NCI-H1092 (cell line): ENCODE results near the gene UGT1A10.
"Not testable (repeated sequence)": the region's sequence is repeated elsewhere in the genome, so short reads cannot be mapped to it uniquely, and the experiment has no call there.

Experiments
- DNase-seq: peaks from one replicate; lab custom pipeline; 2025; lab: John Stamatoyannopoulos, UW

The UGT1A10 gene

GRCh38 chr2:233636306-233636705, at the start of gene UGT1A10:
Gene UGT1A10, plus strand, starts transcription at chr2:233636448. Its CDS starts 75 bp downstream, at chr2:233636523.
- not testable (repeated sequence) for DNase-seq

- no peak for DNase-seq
These were observed 47.8 kb upstream of the UGT1A10 start for GRCh38 chr2:233588400-233588799.

DNA sequence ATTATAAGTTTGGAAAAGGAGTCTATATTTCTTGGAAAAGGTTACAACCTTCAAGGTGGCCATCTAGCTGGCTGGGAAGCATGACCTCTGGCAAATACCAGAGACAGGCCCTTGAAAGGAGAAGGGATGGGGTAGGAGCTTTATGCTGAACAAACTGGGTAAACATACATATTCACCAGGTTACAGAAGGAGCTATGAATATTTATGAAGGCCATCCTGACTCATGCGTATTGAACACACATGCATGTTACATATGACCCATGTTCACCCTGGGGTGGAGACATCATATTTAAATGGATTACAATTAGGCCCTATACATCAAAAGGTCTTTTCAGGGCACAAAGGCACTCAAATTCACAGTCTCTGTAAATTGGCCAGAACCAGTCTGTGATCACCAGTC, 43.5 kb upstream of the UGT1A10 start:
- not testable (repeated sequence) for DNase-seq

- no peak for DNase-seq
These were observed 43.0 kb upstream of the UGT1A10 start for GRCh38 chr2:233593201-233593600.

- DNase-seq, result no peak
These were observed 38.7 kb upstream of the UGT1A10 start for GRCh38 chr2:233597522-233597921.

GRCh38 chr2:233598952-233599351, 37.3 kb upstream of the UGT1A10 start:
- DNase-seq, result no peak

GRCh38 chr2:233600386-233600785, 35.9 kb upstream of the UGT1A10 start:
- DNase-seq, result no peak

- DNase-seq, result no peak
These were observed 34.2 kb upstream of the UGT1A10 start for GRCh38 chr2:233602076-233602475.

GRCh38 chr2:233603520-233603919, 32.7 kb upstream of the UGT1A10 start:
- no peak for DNase-seq

- DNase-seq, result no peak
These were observed 31.4 kb upstream of the UGT1A10 start for GRCh38 chr2:233604826-233605225.

- no peak for DNase-seq
These were observed 30.6 kb upstream of the UGT1A10 start for GRCh38 chr2:233605680-233606079.

- DNase-seq, result no peak
These were observed 25.0 kb upstream of the UGT1A10 start for GRCh38 chr2:233611284-233611683.

- not testable (repeated sequence) for DNase-seq
These were observed 18.8 kb upstream of the UGT1A10 start, which contains the start of gene UGT1A8 for GRCh38 chr2:233617476-233617875. Gene UGT1A8, plus strand, starts transcription at chr2:233617633. Its CDS starts 75 bp downstream, at chr2:233617708.

- DNase-seq, result no peak
These were observed 16.0 kb upstream of the UGT1A10 start for GRCh38 chr2:233620204-233620603.

DNA sequence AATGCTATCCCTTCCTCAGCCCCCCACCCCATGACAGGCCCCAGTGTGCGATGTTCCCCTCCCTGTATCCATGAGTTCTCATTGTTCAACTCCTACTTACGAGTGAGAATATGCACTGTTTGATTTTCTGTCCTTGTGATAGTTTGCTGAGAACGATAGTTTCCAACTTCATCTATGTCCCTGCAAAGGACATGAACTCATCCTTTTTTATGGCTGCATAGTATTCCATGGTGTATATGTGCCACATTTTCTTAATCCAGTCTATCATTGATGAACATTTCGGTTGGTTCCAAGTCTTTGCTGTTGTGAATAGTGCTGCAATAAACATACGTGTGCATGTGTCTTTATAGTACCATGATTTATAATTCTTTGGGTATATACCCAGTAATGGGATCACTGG, 14.4 kb upstream of the UGT1A10 start:
- not testable (repeated sequence) for DNase-seq

DNA sequence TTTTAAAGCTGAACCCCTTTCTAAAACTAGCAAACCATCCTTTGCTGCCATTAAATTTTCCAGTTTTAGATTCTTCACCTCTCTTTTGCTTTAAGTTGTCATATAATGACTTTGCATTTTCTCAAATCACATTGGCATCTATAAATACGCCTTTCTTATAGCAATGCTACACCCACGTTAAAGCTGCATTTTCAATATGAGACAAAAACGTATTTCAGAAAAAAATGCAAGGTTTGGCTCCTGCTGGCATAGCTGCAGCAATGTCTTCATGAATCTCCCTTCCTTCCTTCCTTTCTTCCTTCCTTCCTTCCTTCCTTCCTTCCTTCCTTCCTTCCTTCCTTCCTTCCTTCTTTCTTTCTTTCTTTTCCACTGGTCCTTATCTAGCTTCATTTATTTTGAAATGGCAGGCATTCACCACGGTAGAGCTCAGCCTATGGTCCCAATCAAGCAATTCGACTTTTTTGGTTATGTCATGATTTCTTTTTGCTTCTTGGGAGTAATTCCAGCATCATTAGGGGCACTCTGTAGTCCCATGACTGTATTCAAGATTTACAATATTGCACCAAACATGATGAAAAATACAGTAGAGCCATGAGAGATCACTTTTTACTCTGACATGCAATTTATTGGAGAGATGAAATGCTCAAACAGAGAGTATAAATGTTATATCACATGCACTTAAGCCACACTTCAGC, 8.8 kb upstream of the UGT1A10 start:
- DNase-seq, result no peak

DNA sequence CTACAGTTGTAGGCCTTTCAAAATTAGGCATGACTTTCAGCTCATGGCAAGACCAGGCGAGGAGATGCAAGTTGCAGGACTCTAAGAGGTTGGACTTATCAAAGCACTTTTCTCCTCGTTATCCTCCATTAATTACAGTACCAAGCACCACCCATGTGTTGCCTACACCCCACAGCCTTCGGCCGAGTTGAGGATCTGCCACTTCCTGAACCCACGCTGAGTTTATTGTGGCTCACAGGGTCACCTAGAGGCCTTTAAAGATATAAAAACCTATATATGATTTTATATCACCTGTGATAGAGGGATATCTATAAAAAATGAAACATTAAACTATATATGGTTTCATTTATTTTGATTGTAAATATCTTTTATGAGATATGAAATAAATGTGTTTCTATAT, 2.6 kb downstream of the UGT1A10 start:
- DNase-seq, result no peak

- no peak for DNase-seq
These were observed 3.6 kb downstream of the UGT1A10 start for GRCh38 chr2:233639860-233640259.

DNA sequence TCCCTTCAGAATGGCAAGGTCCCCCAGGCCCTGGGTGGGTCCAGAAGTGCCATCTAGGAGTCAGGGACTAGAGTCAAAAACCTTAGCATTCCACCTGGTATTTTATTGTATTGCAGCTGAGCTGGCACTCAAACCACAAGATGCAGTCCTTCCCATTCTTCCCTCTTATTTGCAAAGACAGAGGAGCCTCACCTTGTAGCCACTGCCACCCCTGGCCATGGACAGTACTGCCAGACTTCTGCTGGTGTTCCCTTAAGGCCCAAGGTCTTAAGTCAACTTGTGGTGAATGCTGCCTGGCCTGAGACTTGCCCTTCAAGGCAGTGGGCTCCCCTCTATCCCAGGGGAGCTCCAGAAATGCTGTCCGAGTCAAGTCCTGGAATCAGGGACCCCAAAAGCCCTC, 6.9 kb downstream of the UGT1A10 start:
- no peak for DNase-seq

- not testable (repeated sequence) for DNase-seq
These were observed 9.8 kb downstream of the UGT1A10 start for GRCh38 chr2:233646033-233646432.

GRCh38 chr2:233650981-233651380, 14.7 kb downstream of the UGT1A10 start:
- DNase-seq, result no peak

- DNase-seq, result no peak
These were observed 15.2 kb downstream of the UGT1A10 start for GRCh38 chr2:233651430-233651829.

DNA sequence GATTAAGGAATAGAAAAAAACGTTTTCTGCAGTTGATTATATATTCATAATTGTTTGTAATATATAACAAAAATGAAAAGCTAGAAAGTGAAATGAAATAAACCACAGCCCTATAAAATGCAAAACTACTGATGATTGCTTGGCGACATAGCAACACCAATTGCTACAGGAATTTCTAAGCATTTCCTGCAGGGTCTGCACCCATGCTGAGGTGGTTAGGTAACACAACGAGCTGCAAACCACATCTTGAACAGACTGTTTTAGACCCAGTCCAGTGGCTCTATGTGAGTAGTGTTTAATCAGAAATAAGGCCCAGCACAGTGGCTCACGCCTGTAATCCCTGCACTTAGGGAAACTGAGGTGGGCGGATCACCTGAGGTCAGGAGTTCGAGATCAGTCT, 18.3 kb downstream of the UGT1A10 start:
- DNase-seq, result no peak

DNA sequence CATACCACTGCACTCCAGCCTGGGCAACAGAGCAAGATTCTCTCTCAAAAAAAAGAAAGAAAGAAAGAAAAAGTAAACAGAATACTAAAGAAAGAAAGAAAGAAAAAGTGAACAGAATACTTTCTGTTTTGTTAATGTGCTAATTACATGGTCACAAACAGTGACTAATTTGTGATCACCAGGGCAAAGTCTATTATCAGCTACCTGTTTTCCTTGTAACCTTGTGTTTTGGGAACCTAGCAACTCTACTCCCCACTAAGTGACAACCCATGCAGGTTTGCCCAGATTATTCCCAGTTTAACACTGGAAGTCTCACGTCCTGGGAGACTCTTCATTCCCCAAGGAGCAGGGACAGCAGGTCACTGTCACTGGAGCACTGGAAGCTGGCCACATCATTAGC, 18.8 kb downstream of the UGT1A10 start:
- DNase-seq, result no peak
